Urinary bladder (tissue), 2 donors: ENCODE data around the gene SUMF1. TPM values are rescaled to one million over a fixed set of nuclear protein-coding genes. Genes with fewer than 3 reads are reported as not detected.

Experiments
- polyA plus RNA-seq: library from polyadenylated mRNA; stranded (reverse); fragments of 200-250 nt; gene quantifications from one replicate; pipeline ENCODE4 v1.2.3, GENCODE V29; 2013
- total RNA-seq: library from RNA; depleted of rRNA; stranded (reverse); fragments of >200 nt; gene quantifications from one replicate; pipeline ENCODE4 v1.2.3, GENCODE V29; 2014
- donor health status: healthy.

SUMF1 gene
- total and polyA plus RNA-seq, 2 donors, result 26.4 to 51.2 TPM

Other genes with a start within 250 kb of the SUMF1 start
- gene SETMAR, start 163.9 kb downstream of the SUMF1 start, total RNA-seq, result 24.4 TPM
- gene SETMAR, start 163.9 kb downstream of the SUMF1 start, polyA plus RNA-seq, result 21.0 TPM
- gene ITPR1, start 26.1 kb upstream of the SUMF1 start, total RNA-seq, result 240 TPM
- gene ITPR1, start 26.1 kb upstream of the SUMF1 start, polyA plus RNA-seq, result 57.3 TPM